ENCODE measurements around the gene XXYLT1.

Gene XXYLT1

DNA sequence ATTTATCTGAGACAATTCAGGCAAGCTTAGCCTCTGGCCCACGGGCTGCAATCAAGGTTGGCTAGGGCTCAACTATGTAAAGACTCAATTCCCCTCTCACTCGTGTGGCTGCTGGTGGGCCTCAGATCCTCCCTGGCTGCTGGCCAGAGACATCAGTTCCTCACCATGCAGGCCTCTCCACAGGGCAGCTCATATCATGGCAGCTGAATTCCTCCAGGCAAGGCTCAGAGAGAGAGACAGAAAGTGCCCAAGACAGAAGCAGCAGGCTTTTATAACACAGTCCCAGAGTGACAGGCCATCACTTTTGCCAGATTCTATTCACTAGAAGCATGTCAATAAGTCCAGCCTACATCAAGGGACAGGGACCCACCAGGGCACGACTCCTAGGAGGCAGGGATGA is 63.2 kb downstream of the XXYLT1 start:
- TF ChIP-seq, protein P1, sequence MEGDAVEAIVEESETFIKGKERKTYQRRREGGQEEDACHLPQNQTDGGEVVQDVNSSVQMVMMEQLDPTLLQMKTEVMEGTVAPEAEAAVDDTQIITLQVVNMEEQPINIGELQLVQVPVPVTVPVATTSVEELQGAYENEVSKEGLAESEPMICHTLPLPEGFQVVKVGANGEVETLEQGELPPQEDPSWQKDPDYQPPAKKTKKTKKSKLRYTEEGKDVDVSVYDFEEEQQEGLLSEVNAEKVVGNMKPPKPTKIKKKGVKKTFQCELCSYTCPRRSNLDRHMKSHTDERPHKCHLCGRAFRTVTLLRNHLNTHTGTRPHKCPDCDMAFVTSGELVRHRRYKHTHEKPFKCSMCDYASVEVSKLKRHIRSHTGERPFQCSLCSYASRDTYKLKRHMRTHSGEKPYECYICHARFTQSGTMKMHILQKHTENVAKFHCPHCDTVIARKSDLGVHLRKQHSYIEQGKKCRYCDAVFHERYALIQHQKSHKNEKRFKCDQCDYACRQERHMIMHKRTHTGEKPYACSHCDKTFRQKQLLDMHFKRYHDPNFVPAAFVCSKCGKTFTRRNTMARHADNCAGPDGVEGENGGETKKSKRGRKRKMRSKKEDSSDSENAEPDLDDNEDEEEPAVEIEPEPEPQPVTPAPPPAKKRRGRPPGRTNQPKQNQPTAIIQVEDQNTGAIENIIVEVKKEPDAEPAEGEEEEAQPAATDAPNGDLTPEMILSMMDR (IDR thresholded peaks at IDR 0.05; ENCODE audit: low read depth, low read length, poor library complexity, severe bottlenecking) = no peak
- TF ChIP-seq EZH2phosphoT487 (IDR thresholded peaks at IDR 0.05; ENCODE audit: borderline replicate concordance, low read length) = no peak
- no peak overlapping the region for H3K4me3 ChIP-seq (ENCODE audit: low read length)
- peaks cover 12% of the 10 kb centered on the region for H3K4me1 ChIP-seq (ENCODE audit: control insufficient read depth, low read length)
- peaks cover 6% of the 10 kb centered on the region; the same call in 1 of the 2 replicates for H4K20me1 ChIP-seq (ENCODE audit: control insufficient read depth, insufficient read depth, low read depth, low read length)
- H3K36me3 ChIP-seq (ENCODE audit: control insufficient read depth, low read length) = no peaks in the 10 kb centered on the region
- H3F3A ChIP-seq (ENCODE audit: control insufficient read depth, insufficient read depth) = no peaks in the 10 kb centered on the region
- no peak overlapping the region for H3K4me2 ChIP-seq (ENCODE audit: low read length)
- H3K27me3 ChIP-seq (ENCODE audit: control insufficient read depth, low read length) = no peaks in the 10 kb centered on the region
- no peak overlapping the region for H3K27ac ChIP-seq (ENCODE audit: low read depth, low read length)
- no peaks in the 10 kb centered on the region for H3K9me2 ChIP-seq (replicated peaks; ENCODE audit: control insufficient read depth, low read length)
- H3K79me2 ChIP-seq (ENCODE audit: control insufficient read depth, low read length) = peaks cover 18% of the 10 kb centered on the region
- H3K9me3 ChIP-seq (ENCODE audit: control insufficient read depth, insufficient read depth, low read length) = no peaks in the 10 kb centered on the region

GRCh38 chr3:195207056-195207455 is 63.9 kb downstream of the XXYLT1 start:
- Histone ChIP-seq H3K4me3 (ENCODE audit: low read length) (no peak overlapping the region), H4K20me1 (ENCODE audit: control insufficient read depth, insufficient read depth, low read depth, low read length) (peaks cover 6% of the 10 kb centered on the region; the same call in 1 of the 2 replicates), H3K27me3 (ENCODE audit: control insufficient read depth, low read length) (no peaks in the 10 kb centered on the region), H3K27ac (ENCODE audit: low read depth, low read length) (no peak overlapping the region), H3K4me1 (ENCODE audit: control insufficient read depth, low read length) (peaks cover 12% of the 10 kb centered on the region), H3K4me2 (ENCODE audit: low read length) (no peak overlapping the region), H3F3A (ENCODE audit: control insufficient read depth, insufficient read depth) (no peaks in the 10 kb centered on the region), H3K9me3 (ENCODE audit: control insufficient read depth, insufficient read depth, low read length) (no peaks in the 10 kb centered on the region), H3K36me3 (ENCODE audit: control insufficient read depth, low read length) (no peaks in the 10 kb centered on the region), H3K79me2 (ENCODE audit: control insufficient read depth, low read length) (peaks cover 13% of the 10 kb centered on the region), H3K9me2 (replicated peaks; ENCODE audit: control insufficient read depth, low read length) (no peaks in the 10 kb centered on the region)
- TF ChIP-seq EZH2phosphoT487 (IDR thresholded peaks at IDR 0.05; ENCODE audit: borderline replicate concordance, low read length) = no peak
- TF ChIP-seq, protein P1 (IDR thresholded peaks at IDR 0.05; ENCODE audit: low read depth, low read length, poor library complexity, severe bottlenecking) = no peak

- Histone ChIP-seq H3K27me3 (ENCODE audit: control insufficient read depth, low read length) (no peaks in the 10 kb centered on the region), H3K4me1 (ENCODE audit: control insufficient read depth, low read length) (peaks cover 12% of the 10 kb centered on the region), H3K4me2 (ENCODE audit: low read length) (no peak overlapping the region), H3K36me3 (ENCODE audit: control insufficient read depth, low read length) (no peaks in the 10 kb centered on the region), H3K4me3 (ENCODE audit: low read length) (no peak overlapping the region), H3K9me3 (ENCODE audit: control insufficient read depth, insufficient read depth, low read length) (no peaks in the 10 kb centered on the region), H4K20me1 (ENCODE audit: control insufficient read depth, insufficient read depth, low read depth, low read length) (peaks cover 6% of the 10 kb centered on the region; the same call in 1 of the 2 replicates), H3K27ac (ENCODE audit: low read depth, low read length) (no peak overlapping the region), H3K9me2 (replicated peaks; ENCODE audit: control insufficient read depth, low read length) (no peaks in the 10 kb centered on the region), H3F3A (ENCODE audit: control insufficient read depth, insufficient read depth) (no peaks in the 10 kb centered on the region), H3K79me2 (ENCODE audit: control insufficient read depth, low read length) (peaks cover 13% of the 10 kb centered on the region)
- TF ChIP-seq, protein P1 (IDR thresholded peaks at IDR 0.05; ENCODE audit: low read depth, low read length, poor library complexity, severe bottlenecking) = no peak
Observed at GRCh38 chr3:195204360-195205163, 66.4 kb downstream of the XXYLT1 start.

Data from DOHH2 (cell line).